Measurements from ENCODE around the gene UTP11.

UTP11 gene

GRCh38 chr1:38006008-38006828 is 6.3 kb upstream of the UTP11 start:
- Histone ChIP-seq H3K18ac (ENCODE audit: low read length) (peak overlapping the region; percentile 82), H2BK12ac (ENCODE audit: low read length) (peak overlapping the region; percentile 80), H3K9me3 (replicated peaks in 1 of 2; ENCODE audit: control insufficient read depth in 2 of 2, insufficient read depth in 1 of 2, low read depth in 1 of 2, low read length in 2 of 2) (no peaks in the 10 kb centered on the region), H3K27me3 (ENCODE audit: control insufficient read depth in 3 of 3, insufficient read depth in 3 of 3, low read depth in 1 of 3, low read length in 3 of 3) (no peaks in the 10 kb centered on the region), H3K4me3 (ENCODE audit: low read length in 2 of 2) (peak overlapping the region in 1 of 2 donors; percentile 65), H3K14ac (ENCODE audit: low read length) (no peak overlapping the region), H3K4ac (ENCODE audit: low read length) (no peak overlapping the region), H4K91ac (ENCODE audit: low read depth, low read length, poor library complexity) (no peak overlapping the region), H3K27ac (replicated peaks; ENCODE audit: low read length) (peak overlapping the region; percentile 42), H2BK5ac (ENCODE audit: low read length) (peak overlapping the region; percentile 77), H2BK15ac (ENCODE audit: low read length) (peak overlapping the region; percentile 53), H3K9ac (ENCODE audit: low read depth, low read length, poor library complexity) (peak overlapping the region; percentile 85), H3K23ac (ENCODE audit: low read depth, low read length, poor library complexity) (peak overlapping the region; percentile 18), H3K79me1 (ENCODE audit: low read depth, low read length) (peaks cover 5% of the 10 kb centered on the region), H2BK120ac (ENCODE audit: low read depth, low read length) (no peak overlapping the region), H3K4me1 (ENCODE audit: control insufficient read depth in 2 of 2, insufficient read depth in 1 of 2, low read depth in 1 of 2, low read length in 2 of 2) (peaks cover 27 to 33% of the 10 kb centered on the region in 2 donors), H3K36me3 (replicated peaks in 1 of 2; ENCODE audit: control insufficient read depth in 2 of 2, insufficient read depth in 2 of 2, low read length in 2 of 2) (no peaks in the 10 kb centered on the region), H4K8ac (ENCODE audit: low read depth, low read length) (no peak overlapping the region), H2AFZ (ENCODE audit: low read length) (peak overlapping the region; percentile 90), H2AK5ac (ENCODE audit: low read depth, low read length) (peak overlapping the region; percentile 60), H3K4me2 (ENCODE audit: insufficient read depth, low read length, poor library complexity, severe bottlenecking) (peak overlapping the region; percentile 67)
- no CpG with 5 or more reads among the region's 12 CpGs for WGBS, 2 donors (ENCODE audit: extremely low coverage in 2 of 2, insufficient read length in 2 of 2, insufficient replicate concordance in 1 of 2)
- no peak for DNase-seq (ENCODE audit: low spot score)

- peak overlapping the region; percentile 49 for H3K18ac ChIP-seq (ENCODE audit: low read length)
- H2BK5ac ChIP-seq (ENCODE audit: low read length), result peak overlapping the region; percentile 68
- no peak overlapping the region for H2BK120ac ChIP-seq (ENCODE audit: low read depth, low read length)
- no peak overlapping the region for H2BK15ac ChIP-seq (ENCODE audit: low read length)
- no peak overlapping the region for H3K4me2 ChIP-seq (ENCODE audit: insufficient read depth, low read length, poor library complexity, severe bottlenecking)
- H2AK5ac ChIP-seq (ENCODE audit: low read depth, low read length), result peak overlapping the region; percentile 10
- H3K27ac ChIP-seq (replicated peaks; ENCODE audit: low read length), result peak overlapping the region; percentile 13
- H3K4me3 ChIP-seq (ENCODE audit: low read length in 2 of 2), result no peak overlapping the region
- no peak overlapping the region for H3K23ac ChIP-seq (ENCODE audit: low read depth, low read length, poor library complexity)
- H4K91ac ChIP-seq (ENCODE audit: low read depth, low read length, poor library complexity), result no peak overlapping the region
- peaks cover 0 to 4% of the 10 kb centered on the region in 2 donors for H3K36me3 ChIP-seq (replicated peaks in 1 of 2; ENCODE audit: control insufficient read depth in 2 of 2, insufficient read depth in 2 of 2, low read length in 2 of 2)
- H3K27me3 ChIP-seq (ENCODE audit: control insufficient read depth in 3 of 3, insufficient read depth in 3 of 3, low read depth in 1 of 3, low read length in 3 of 3), result no peaks in the 10 kb centered on the region
- peak overlapping the region; percentile 72 for H3K9ac ChIP-seq (ENCODE audit: low read depth, low read length, poor library complexity)
- DNase-seq (ENCODE audit: low spot score), result no peak
- no CpG with 5 or more reads among the region's 8 CpGs for WGBS, 2 donors (ENCODE audit: extremely low coverage in 2 of 2, insufficient read length in 2 of 2, insufficient replicate concordance in 1 of 2)
- H4K8ac ChIP-seq (ENCODE audit: low read depth, low read length), result no peak overlapping the region
- H2BK12ac ChIP-seq (ENCODE audit: low read length), result no peak overlapping the region
- H2AFZ ChIP-seq (ENCODE audit: low read length), result peak overlapping the region; percentile 91
- no peak overlapping the region for H3K14ac ChIP-seq (ENCODE audit: low read length)
- peaks cover 2% of the 10 kb centered on the region for H3K79me1 ChIP-seq (ENCODE audit: low read depth, low read length)
- H3K4me1 ChIP-seq (ENCODE audit: control insufficient read depth in 2 of 2, insufficient read depth in 1 of 2, low read depth in 1 of 2, low read length in 2 of 2), result peaks cover 18 to 23% of the 10 kb centered on the region in 2 donors
- no peaks in the 10 kb centered on the region for H3K9me3 ChIP-seq (replicated peaks in 1 of 2; ENCODE audit: control insufficient read depth in 2 of 2, insufficient read depth in 1 of 2, low read depth in 1 of 2, low read length in 2 of 2)
- H3K4ac ChIP-seq (ENCODE audit: low read length), result no peak overlapping the region
These were observed 3.3 kb upstream of the UTP11 start for GRCh38 chr1:38009088-38009840.

DNA sequence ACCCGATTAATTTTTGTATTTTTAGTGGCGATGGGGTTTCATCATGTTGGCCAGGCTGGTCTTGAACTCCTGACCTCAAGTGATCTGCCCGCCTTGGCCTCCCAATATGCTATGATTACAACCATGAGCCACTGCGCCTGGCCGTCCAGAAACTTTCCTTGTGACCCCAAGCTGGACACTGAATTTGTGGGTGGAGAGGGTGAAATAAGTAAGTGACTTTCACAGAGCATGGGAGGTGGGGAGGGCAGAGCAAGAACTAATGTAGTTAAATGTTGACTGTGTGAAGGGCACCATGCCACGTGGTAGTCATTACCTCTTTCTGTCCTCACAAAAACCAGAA is 2.7 kb upstream of the UTP11 start:
- WGBS, 2 donors (ENCODE audit: extremely low coverage in 2 of 2, insufficient read length in 2 of 2, insufficient replicate concordance in 1 of 2), result no CpG with 5 or more reads among the region's 6 CpGs
- no peak overlapping the region for H3K4me3 ChIP-seq (ENCODE audit: low read length in 2 of 2)

DNA sequence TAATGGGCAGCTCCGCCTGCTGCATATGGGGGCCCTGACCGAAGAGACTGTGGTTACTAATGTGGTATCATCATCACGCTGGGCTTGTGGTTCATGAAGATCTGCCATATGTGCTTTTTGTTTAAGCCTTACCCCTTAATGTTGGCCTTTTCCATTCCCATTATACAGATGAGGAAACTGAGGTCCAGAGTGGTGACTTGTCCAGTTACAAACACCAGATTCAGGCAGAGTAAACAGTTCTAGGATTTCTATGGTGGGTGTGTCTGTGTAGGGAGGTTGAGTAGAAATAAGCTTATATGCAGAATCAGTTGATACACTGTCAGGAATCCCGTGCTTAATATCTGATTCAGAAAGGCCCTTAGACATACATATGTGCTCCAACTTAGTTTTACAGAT is 691 bp downstream of the UTP11 start:
- Histone ChIP-seq H3K9me3 (replicated peaks in 1 of 2; ENCODE audit: control insufficient read depth in 2 of 2, insufficient read depth in 1 of 2, low read depth in 1 of 2, low read length in 2 of 2) (no peaks in the 10 kb centered on the region), H2AFZ (ENCODE audit: low read length) (peak overlapping the region; percentile 97), H3K27ac (replicated peaks; ENCODE audit: low read length) (no peak overlapping the region), H2BK15ac (ENCODE audit: low read length) (no peak overlapping the region), H3K4me1 (ENCODE audit: control insufficient read depth in 2 of 2, insufficient read depth in 1 of 2, low read depth in 1 of 2, low read length in 2 of 2) (peaks cover 8 to 10% of the 10 kb centered on the region in 2 donors), H3K23ac (ENCODE audit: low read depth, low read length, poor library complexity) (no peak overlapping the region), H3K4ac (ENCODE audit: low read length) (no peak overlapping the region), H3K4me3 (ENCODE audit: low read length in 2 of 2) (peak overlapping the region; percentile 81 to 93), H3K14ac (ENCODE audit: low read length) (no peak overlapping the region), H2BK5ac (ENCODE audit: low read length) (no peak overlapping the region), H3K18ac (ENCODE audit: low read length) (no peak overlapping the region), H3K9ac (ENCODE audit: low read depth, low read length, poor library complexity) (no peak overlapping the region), H4K8ac (ENCODE audit: low read depth, low read length) (no peak overlapping the region), H3K36me3 (replicated peaks in 1 of 2; ENCODE audit: control insufficient read depth in 2 of 2, insufficient read depth in 2 of 2, low read length in 2 of 2) (peaks cover 8 to 43% of the 10 kb centered on the region in 2 donors), H2AK5ac (ENCODE audit: low read depth, low read length) (no peak overlapping the region), H2BK120ac (ENCODE audit: low read depth, low read length) (no peak overlapping the region), H3K27me3 (ENCODE audit: control insufficient read depth in 3 of 3, insufficient read depth in 3 of 3, low read depth in 1 of 3, low read length in 3 of 3) (no peaks in the 10 kb centered on the region), H3K4me2 (ENCODE audit: insufficient read depth, low read length, poor library complexity, severe bottlenecking) (peak overlapping the region; percentile 90), H4K91ac (ENCODE audit: low read depth, low read length, poor library complexity) (no peak overlapping the region), H3K79me1 (ENCODE audit: low read depth, low read length) (no peaks in the 10 kb centered on the region), H2BK12ac (ENCODE audit: low read length) (no peak overlapping the region)
- DNase-seq (ENCODE audit: low spot score), result no peak
- WGBS, 2 donors (ENCODE audit: extremely low coverage in 2 of 2, insufficient read length in 2 of 2, insufficient replicate concordance in 1 of 2), result no CpG with 5 or more reads among the region's 4 CpGs

More for the DNA sequence above, 2.7 kb upstream of the UTP11 start:
- H3K18ac ChIP-seq (ENCODE audit: low read length), result no peak overlapping the region
- no peak overlapping the region for H3K27ac ChIP-seq (replicated peaks; ENCODE audit: low read length)
- H3K23ac ChIP-seq (ENCODE audit: low read depth, low read length, poor library complexity), result no peak overlapping the region
- no peak overlapping the region for H2BK120ac ChIP-seq (ENCODE audit: low read depth, low read length)
- no peaks in the 10 kb centered on the region for H3K9me3 ChIP-seq (replicated peaks in 1 of 2; ENCODE audit: control insufficient read depth in 2 of 2, insufficient read depth in 1 of 2, low read depth in 1 of 2, low read length in 2 of 2)
- H3K14ac ChIP-seq (ENCODE audit: low read length), result no peak overlapping the region
- no peak overlapping the region for H4K91ac ChIP-seq (ENCODE audit: low read depth, low read length, poor library complexity)
- peaks cover 0 to 9% of the 10 kb centered on the region in 2 donors for H3K36me3 ChIP-seq (replicated peaks in 1 of 2; ENCODE audit: control insufficient read depth in 2 of 2, insufficient read depth in 2 of 2, low read length in 2 of 2)
- H2AFZ ChIP-seq (ENCODE audit: low read length), result no peak overlapping the region
- H2AK5ac ChIP-seq (ENCODE audit: low read depth, low read length), result no peak overlapping the region
- H2BK15ac ChIP-seq (ENCODE audit: low read length), result no peak overlapping the region
- no peak overlapping the region for H2BK12ac ChIP-seq (ENCODE audit: low read length)
- no peak for DNase-seq (ENCODE audit: low spot score)
- no peaks in the 10 kb centered on the region for H3K27me3 ChIP-seq (ENCODE audit: control insufficient read depth in 3 of 3, insufficient read depth in 3 of 3, low read depth in 1 of 3, low read length in 3 of 3)
- H3K9ac ChIP-seq (ENCODE audit: low read depth, low read length, poor library complexity), result no peak overlapping the region
- H3K79me1 ChIP-seq (ENCODE audit: low read depth, low read length), result no peaks in the 10 kb centered on the region
- no peak overlapping the region for H4K8ac ChIP-seq (ENCODE audit: low read depth, low read length)
- no peak overlapping the region for H3K4me2 ChIP-seq (ENCODE audit: insufficient read depth, low read length, poor library complexity, severe bottlenecking)
- H3K4me1 ChIP-seq (ENCODE audit: control insufficient read depth in 2 of 2, insufficient read depth in 1 of 2, low read depth in 1 of 2, low read length in 2 of 2), result peaks cover 16 to 17% of the 10 kb centered on the region in 2 donors
- no peak overlapping the region for H3K4ac ChIP-seq (ENCODE audit: low read length)
- no peak overlapping the region for H2BK5ac ChIP-seq (ENCODE audit: low read length)

All from neuronal stem cell (in vitro differentiated cells).